ENCODE data around the gene REV3L. TPM values are rescaled to one million over a fixed set of nuclear protein-coding genes. Genes with fewer than 3 reads are reported as not detected.

The REV3L gene
- total and polyA plus RNA-seq, 9 of the 15 experiments (the other 6 are each of a cell fraction or from before 2014, with no cell fraction given), result 5.5 to 24.4 (median 14.4) TPM

- TF ChIP-seq ILK (tag; IDR thresholded peaks at IDR 0.05; ENCODE audit: borderline replicate concordance, low read depth) (no peak), KAT2B (IDR thresholded peaks at IDR 0.05; ENCODE audit: low read depth, low read length) (no peak), BHLHE40 (IDR thresholded peaks at IDR 0.05; ENCODE audit: low read length) (no peak), SAP30 (IDR thresholded peaks at IDR 0.05; ENCODE audit: borderline replicate concordance, insufficient read depth, low read depth, low read length, poor library complexity, severe bottlenecking) (no peak), SNRNP70 (optimal IDR thresholded peaks at IDR 0.05; ENCODE audit: low read depth, low read length) (no peak), BRCA1 (IDR thresholded peaks at IDR 0.05) (no peak), BRCA1 (CRISPR knock-in tag; IDR thresholded peaks at IDR 0.05) (no peak), FUS (optimal IDR thresholded peaks at IDR 0.05; ENCODE audit: low read depth, low read length) (no peak), HOXB6 (CRISPR knock-in tag; IDR thresholded peaks at IDR 0.05; ENCODE audit: borderline replicate concordance) (no peak), CGGBP1 (CRISPR knock-in tag; IDR thresholded peaks at IDR 0.05) (no peak), CHCHD3 (CRISPR knock-in tag; IDR thresholded peaks at IDR 0.05) (no peak), ZNF121 (CRISPR knock-in tag; conservative IDR thresholded peaks at IDR 0.05) (no peak), MCM7 (IDR thresholded peaks at IDR 0.05) (no peak), HDAC8 (tag; IDR thresholded peaks at IDR 0.05) (no peak)
- Histone ChIP-seq H3K79me2 (ENCODE audit: control insufficient read depth, insufficient read depth, low read length) (peaks cover 43% of the 10 kb centered on the region), H3K36me3 (ENCODE audit: control insufficient read depth, insufficient read depth, low read length) (peaks cover 17% of the 10 kb centered on the region), H4K20me1 (replicated peaks; ENCODE audit: control insufficient read depth, insufficient read depth, low read length) (peaks cover 4% of the 10 kb centered on the region; the same call in 1 of the 2 replicates), H2AFZ (ENCODE audit: low read depth, low read length) (no peak overlapping the region), H3K27me3 (ENCODE audit: control insufficient read depth in 2 of 2, insufficient read depth in 2 of 2, low read length in 2 of 2) (no peaks in the 10 kb centered on the region), H3K4me2 (ENCODE audit: insufficient read depth, low read length) (no peak overlapping the region), H3K9me1 (ENCODE audit: control insufficient read depth, insufficient read depth, low read length) (no peaks in the 10 kb centered on the region), H3K27ac (ENCODE audit: extremely low read depth, low read depth, low read length) (no peak overlapping the region), H3K9ac (ENCODE audit: insufficient read depth in 1 of 2, low read depth in 2 of 2, low read length in 2 of 2) (no peak overlapping the region), H3K4me1 (replicated peaks in 1 of 2; ENCODE audit: control insufficient read depth in 2 of 2, insufficient read depth in 2 of 2, low read length in 2 of 2) (peaks cover 3 to 4% of the 10 kb centered on the region in 2 experiments; a peak in 3 of 5 replicates), H3K4me3 (no peak overlapping the region), H3K9me3 (replicated peaks; ENCODE audit: control insufficient read depth, insufficient read depth, low read depth, low read length) (no peaks in the 10 kb centered on the region)
- no peak for FAIRE-seq
- POLR2A ChIA-PET, result no interaction called here
- no peak for DNase-seq (ENCODE audit: extremely low read depth in 1 of 4, low spot score in 3 of 4)
- CTCF ChIA-PET (ENCODE audit: low intra/inter-chr PET ratio), result no interaction called here
- intact Hi-C loops (cut with micrococcal nuclease) (loop anchor here (2.0 kb wide), 1 partner anchor 37 kb away; no protein-coding TSS in a partner anchor), in situ Hi-C loops (cut with MboI) (no loop called here)
- BruUV-seq (replicated peaks), result no TSS peak
- ATAC-seq, result no peak
Observed at GRCh38 chr6:111417946-111418345, 65.1 kb downstream of the REV3L start.
